ENCODE measurements around the gene C12orf42.

Gene C12orf42

GRCh38 chr12:103336940-103337339 lies 158.8 kb downstream of the C12orf42 start:
- DNase-seq (ENCODE audit: low read depth), result no peak

- DNase-seq (ENCODE audit: low read depth), result no peak
Observed at GRCh38 chr12:103334466-103334865, 161.3 kb downstream of the C12orf42 start.

DNA sequence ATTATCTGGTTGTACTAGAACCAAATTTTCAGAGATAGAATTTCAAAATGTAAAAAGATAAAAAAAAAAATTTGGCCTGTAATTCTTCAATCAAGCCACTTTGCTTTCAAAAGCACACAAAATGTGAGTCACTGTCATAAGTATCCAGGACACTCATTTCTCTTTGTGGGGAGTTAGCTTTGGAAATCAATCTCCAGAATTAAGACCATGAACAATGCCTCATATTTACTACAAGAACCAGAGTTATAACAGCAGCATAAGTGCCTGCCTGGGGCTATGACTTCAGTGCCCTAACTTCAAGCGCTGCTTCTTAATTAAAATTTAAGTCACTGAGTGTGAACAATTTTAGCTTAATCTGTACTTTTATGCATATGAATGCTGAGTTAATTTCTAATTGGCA lies 162.1 kb downstream of the C12orf42 start:
- DNase-seq (ENCODE audit: low read depth), result no peak

DNA sequence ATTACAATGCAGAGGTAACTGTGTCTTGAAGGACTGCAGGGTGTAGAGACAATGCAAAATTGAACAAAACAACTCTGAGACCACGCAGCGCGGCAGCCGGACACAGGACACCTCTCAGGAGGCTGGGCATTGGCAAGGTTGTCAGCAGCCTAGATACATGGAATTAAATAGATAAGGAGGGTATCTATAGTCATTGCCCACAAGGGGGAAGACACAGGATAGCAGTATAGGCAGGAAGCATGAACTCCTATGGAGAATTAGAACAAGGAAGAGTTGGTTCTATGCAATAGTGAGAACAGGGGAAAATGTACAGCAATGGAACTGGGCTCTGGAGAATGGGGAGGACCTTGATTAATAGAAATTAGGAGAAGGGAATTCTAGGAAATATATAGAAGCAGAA lies 164.1 kb downstream of the C12orf42 start:
- no peak for DNase-seq (ENCODE audit: low read depth)

- DNase-seq (ENCODE audit: low read depth), result no peak
Observed at GRCh38 chr12:103330672-103331071, 165.1 kb downstream of the C12orf42 start.

DNA sequence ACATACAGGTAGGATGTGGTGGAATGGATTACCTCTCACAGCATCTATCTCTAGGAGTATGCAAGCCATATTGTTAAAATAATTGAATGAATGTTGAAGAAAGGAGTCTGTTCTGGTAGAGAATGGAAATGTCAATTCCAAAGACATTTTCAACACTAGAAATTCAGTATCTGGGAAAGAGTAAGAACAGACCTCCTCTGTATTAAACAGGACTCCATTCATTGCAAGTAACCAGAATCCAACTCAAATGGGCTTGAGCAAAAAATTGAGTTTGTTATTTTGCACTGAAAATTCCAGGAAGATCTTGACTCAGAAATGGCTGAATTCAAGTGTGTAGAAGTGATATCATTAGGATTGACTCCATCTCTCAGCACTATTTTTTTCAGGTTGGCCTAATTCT lies 168.1 kb downstream of the C12orf42 start:
- DNase-seq (ENCODE audit: low read depth), result no peak

DNA sequence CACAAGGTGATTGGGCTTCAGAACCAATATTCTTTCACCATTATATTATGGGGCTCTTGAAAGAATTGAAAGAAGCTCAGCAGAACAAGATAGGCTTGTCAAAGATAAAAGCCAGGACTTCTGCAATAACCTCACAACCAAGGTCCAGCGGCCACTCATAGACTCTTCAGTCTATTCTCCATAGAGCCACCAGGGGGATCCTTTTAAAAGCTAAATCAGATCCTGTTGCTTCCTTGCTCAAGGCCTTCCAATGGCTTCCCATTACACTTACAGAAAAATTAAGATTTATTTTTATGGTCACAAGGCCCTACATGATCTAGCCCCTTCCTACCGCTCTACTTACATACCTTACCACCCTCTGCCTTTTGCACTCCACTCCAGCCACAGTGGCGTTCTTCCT lies 169.6 kb downstream of the C12orf42 start:
- DNase-seq (ENCODE audit: low read depth), result no peak

GRCh38 chr12:103318566-103318965 lies 177.2 kb downstream of the C12orf42 start:
- DNase-seq (ENCODE audit: low read depth), result no peak

DNA sequence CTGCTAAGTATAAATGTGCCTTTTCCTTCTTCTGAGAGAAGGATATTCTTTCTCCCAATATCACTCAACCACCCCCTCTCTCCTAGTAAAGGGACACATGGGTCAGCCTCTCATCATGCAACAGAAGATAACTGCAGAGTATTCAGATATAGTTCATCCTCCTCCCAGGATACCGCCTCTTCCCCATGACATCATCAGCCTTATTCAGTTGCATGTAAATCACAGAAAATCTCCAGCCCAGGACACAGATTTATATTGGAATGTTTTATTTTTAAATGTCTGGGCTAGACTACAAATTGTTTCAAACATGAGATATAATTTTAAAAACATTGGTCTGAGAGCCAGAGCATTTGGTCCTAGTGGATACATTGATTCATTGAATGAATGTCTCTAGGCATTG lies 178.5 kb downstream of the C12orf42 start:
- no peak for DNase-seq (ENCODE audit: low read depth)

DNA sequence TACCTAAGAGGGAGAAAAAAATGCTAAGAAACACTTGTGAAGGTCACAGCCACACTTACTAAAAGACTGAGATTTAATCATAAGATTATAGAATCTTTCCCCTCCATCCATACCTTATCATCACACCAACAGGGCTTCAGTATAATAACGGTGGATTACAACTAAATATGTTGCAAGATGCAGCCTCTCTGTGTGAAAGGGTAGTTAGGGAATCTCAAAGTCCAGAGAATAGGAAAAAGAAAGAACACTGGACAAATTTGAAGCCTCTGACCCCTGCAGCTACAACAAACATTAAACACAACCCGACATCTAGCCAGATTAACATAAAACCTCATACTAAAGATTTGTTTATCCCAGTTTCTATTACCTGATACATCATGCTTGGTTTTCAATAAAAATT lies 181.0 kb downstream of the C12orf42 start:
- DNase-seq (ENCODE audit: low read depth), result no peak

DNA sequence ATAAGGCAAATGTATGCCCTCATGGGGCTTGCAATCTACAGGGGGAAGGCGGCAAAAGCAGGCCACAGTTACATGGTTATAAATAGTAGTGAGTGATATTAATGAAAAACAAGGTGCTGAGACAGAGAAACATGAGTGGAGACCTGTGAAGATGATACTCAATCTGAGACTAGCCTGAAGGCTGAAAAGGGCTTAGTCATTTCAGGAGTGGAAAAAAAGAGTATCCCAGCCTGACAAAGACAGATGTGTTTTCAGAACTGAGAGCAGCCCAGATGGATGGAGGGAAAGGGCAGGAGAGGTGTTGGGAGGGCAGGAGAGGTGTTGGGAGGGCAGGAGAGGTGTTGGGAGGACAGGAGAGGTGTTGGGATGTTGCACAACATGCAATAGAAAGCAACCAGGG lies 181.9 kb downstream of the C12orf42 start:
- DNase-seq (ENCODE audit: low read depth), result no peak

DNA sequence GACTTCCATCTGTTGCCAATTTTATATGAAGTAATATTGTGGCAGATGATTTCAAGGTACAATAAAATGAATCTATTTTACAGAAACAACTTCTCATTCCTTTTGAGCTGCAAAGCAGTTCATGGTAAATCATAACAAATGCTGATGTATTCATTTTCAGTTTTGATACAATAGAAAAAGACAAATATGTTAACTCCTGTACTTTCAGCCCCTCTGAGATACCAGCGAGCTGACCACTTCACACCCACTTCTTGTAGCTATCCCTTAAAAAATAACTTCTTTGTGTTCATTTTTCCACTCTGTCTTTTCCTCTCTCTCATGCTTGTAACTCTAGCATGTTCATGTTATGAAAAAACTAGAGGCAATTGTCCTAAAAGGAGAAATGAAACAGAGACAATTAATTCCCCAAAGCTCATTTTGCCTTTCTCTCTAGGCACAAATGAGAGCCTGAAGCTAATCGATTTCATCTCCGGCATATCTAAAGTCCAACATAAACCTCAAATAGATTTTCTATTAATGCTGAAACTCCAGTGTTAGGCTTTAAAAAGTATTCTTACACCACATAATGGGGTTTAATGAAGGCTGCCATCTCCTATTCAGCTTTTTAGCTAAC lies 182.9 kb downstream of the C12orf42 start:
- DNase-seq (ENCODE audit: low read depth), result no peak

- no peak for DNase-seq (ENCODE audit: low read depth)
Observed at GRCh38 chr12:103310546-103311270, 185.1 kb downstream of the C12orf42 start.

DNA sequence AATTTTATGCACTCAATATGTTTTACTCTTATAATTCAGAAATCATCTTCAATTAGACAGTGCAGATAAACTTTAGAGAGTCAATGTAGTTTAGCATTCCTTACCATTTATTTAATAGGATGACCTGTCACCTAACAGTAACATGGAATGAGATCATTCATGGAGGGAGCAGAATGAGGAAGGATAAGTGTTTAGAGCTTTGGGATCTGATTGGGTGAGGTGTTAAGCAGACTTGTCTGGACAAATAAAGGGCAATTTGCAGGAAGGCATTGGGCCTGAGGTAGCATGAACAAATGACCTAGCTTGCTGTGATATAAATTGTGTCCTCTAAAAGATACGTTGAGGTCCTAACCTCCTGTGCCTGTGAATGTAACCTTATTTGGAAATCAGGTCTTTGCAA lies 187.4 kb downstream of the C12orf42 start:
- DNase-seq (ENCODE audit: low read depth), result no peak

DNA sequence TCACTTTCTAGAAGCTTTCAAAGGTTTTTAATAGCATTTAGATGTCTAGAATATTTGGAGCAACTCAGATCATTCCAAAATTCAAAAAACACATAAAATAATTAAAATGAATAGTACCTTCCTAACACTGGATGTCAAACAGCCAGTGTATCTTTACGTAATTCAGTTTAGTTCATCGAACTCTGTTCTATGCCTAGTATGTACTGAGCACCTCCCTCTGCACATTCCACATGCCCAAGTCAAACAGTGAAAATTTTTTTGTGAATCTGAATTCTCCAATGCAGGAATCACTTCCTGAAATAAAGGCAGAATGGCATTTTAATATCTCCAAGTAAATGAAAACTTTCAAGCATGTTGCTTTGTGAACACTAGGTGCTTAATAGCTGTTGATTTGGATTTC lies 192.3 kb downstream of the C12orf42 start:
- DNase-seq (ENCODE audit: low read depth), result no peak

DNA sequence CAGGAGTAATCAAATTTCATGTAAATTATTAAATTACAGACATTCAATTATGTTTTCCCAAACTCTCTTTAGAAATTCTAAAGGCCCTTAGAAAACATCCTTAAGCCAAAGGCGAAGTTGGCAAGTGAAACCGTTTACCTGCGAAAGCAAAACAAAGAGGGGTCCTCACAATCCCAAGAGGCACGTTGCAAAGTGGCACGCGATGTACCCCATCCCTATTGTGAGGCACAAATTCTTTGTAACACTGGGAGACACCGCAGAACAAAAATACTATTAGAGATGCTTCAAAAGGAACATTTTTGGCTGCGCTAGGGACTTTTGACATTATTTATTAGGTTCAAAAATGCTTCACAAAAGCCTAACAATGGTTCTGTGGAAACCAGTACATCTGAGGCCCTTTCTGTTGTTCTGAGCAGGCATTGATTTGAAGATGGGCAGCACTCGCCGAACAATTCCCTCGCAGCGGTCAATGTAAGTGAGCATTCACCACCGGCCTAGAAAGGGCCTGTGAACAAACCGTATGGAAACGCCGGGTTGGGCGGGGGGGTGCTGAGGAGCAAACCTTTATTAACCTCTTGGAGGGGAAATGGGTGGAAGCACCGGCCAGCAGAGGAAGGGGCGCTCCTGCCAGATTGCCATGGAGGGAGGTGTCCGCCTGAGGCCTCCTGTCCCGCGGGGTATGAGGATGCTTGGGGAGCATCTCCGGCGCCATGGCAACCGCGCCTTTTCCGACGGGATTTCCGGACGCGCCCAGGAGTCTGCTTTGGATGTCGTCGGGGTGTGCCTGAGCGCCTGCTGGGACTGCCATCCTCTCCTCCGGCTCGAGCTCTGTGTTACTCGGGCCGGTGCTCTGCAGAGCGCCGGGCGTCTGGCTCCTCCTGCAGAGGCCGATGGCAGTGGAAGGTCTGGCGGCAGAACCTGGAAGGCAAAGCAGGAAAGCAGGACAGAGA lies 193.9 kb downstream of the C12orf42 start:
- DNase-seq (ENCODE audit: low read depth), result no peak

DNA sequence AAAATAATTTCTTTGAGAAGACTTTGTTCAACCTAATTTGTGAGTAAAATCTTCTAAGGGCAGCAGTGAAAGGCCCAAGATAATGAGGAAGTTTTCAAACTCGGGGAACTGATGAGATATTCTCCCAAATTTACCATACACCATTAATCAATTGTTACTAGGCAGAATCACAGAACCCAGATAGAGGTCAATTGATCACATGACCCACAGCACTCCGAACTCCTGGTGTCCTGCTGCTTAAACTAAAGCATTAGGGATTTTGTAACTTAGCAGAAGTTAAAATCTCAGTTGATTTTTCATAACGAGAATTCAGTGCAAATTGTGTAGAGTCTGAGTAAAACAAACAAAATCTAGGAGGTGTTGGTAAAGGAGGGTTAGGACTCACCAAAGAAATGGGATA lies 207.8 kb downstream of the C12orf42 start:
- DNase-seq (ENCODE audit: low read depth), result no peak

DNA sequence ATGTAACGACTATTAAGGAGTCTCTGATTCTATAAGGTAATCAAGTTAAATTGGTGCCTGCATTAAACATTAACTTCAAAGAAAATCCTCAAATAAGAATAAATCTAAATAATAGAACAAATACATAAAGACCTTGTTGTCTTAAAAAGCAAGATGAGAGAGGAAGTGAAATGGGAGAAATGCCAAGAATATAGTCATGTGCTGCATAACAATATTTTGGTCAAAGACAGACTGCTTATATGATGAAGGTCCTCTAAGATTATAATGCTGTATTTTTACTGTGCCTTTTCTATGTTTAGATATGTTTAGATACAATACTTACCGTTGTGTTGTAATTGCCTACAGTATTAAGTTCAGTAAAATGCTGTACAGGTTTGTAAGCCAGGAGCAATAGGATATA lies 213.6 kb downstream of the C12orf42 start:
- DNase-seq (ENCODE audit: low read depth), result no peak

- DNase-seq (ENCODE audit: low read depth), result no peak
Observed at GRCh38 chr12:103279444-103279843, 216.3 kb downstream of the C12orf42 start.

DNA sequence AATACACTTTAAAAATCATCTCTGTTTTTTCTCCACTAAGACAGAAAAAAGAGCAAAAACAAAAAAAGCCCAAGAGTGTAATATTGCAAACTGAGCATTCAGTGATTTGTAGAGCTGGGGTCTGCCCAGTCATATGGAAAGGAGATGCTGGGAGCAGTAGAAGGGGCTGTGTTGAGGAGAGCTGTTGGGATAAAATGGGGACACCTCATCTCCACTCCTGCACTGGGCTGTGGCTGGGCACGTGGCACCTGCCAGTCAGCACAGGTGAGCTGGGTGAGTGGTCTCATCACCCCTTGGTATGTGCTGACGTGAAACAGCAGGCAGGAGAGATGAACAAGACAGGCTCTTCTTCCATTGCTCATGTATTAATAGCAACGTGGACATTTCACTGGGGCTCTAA lies 217.4 kb downstream of the C12orf42 start:
- no peak for DNase-seq (ENCODE audit: low read depth)

DNA sequence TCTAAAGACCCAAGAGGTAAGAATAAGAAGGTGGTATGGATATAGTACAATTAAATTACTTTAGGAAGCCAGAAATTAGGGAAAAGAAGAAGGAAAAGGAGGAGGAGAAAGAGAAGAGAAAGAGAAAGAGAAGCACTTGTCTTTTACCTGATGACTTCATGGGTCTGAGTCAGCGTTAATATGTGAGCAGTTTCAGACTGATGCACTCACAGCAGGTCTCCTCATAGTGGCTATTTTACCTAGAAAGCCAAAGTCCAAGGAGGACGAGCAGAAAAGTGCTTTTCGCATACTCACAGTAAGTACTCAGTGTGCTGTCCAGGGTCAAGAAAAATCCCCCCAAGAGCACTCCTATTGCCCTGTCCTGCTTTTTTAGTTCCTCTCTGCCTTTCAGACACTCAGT lies 222.1 kb downstream of the C12orf42 start:
- no peak for DNase-seq (ENCODE audit: low read depth)

GRCh38 chr12:103272949-103273348 lies 222.8 kb downstream of the C12orf42 start:
- no peak for DNase-seq (ENCODE audit: low read depth)

DNA sequence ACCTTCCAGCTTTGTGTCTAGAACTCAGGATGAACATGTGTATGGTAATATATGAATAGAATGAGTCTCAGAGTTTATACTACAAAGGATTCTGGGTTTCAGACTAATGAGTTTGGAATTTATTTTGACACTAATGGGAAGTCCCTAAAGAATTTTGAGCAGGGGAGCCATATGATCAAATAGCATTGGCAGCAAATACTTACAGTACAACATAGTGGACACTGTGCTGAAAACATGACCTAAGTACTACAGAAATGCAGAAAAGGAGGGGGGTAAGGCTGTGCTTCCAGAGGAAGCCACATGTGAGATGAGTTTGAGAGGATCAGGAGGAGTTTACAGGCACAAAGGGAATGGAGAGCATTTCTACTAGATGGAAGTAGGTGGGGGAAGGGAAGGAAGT lies 225.8 kb downstream of the C12orf42 start:
- no peak for DNase-seq (ENCODE audit: low read depth)

Measured in stromal cell of bone marrow (primary cell).